Measurements from ENCODE around the gene PLCE1. TPM values are rescaled to one million over a fixed set of nuclear protein-coding genes. Genes with fewer than 3 reads are reported as not detected.

PLCE1 gene
- total and polyA plus RNA-seq, 2 of the 13 experiments (the other 11 are each of a cell fraction or from before 2014, with no cell fraction given), result 0.04 TPM; not detected in 1

DNA sequence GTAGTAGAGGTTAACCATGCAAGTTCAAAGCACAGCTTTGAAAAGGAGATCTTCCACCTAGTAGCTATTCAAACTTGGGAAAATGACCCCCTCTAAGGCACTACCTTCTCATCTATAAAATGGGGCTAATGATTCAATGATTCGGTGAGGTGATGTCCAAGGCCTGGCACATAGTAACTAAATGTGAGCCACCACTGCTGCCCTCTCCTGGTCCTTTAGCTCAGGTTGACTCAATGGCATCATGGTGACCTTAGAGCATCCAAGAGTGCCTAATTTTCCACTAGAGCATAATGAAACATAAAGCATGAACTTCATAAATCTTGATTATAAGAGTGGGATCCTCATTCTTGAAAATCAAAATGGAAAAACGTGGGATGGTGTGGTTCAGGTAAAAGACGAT is 16.3 kb upstream of the PLCE1 start:
- POLR2A ChIA-PET, result no interaction called here
- Histone ChIP-seq H3K9me3 (ENCODE audit: low read length) (no peaks in the 10 kb centered on the region), H3K27me3 (ENCODE audit: control insufficient read depth in 1 of 2, insufficient read depth in 2 of 2, low read length in 2 of 2) (no peaks in the 10 kb centered on the region; a peak in 1 of 5 replicates), H3K36me3 (replicated peaks in 1 of 2; ENCODE audit: control insufficient read depth in 1 of 2, insufficient read depth in 2 of 2, low read length in 2 of 2) (no peaks in the 10 kb centered on the region), H3K4me3 (replicated peaks in 1 of 3; ENCODE audit: insufficient read depth in 1 of 3, low read depth in 2 of 3, low read length in 3 of 3) (no peak overlapping the region), H3K27ac (ENCODE audit: extremely low read length, insufficient read depth, low read length) (no peak overlapping the region), H3K4me2 (ENCODE audit: low read depth, low read length) (no peak overlapping the region), H2AFZ (ENCODE audit: low read length) (no peak overlapping the region), H4K20me1 (ENCODE audit: insufficient read depth, low read length) (no peaks in the 10 kb centered on the region), H3K4me1 (ENCODE audit: insufficient read depth, low read length) (no peaks in the 10 kb centered on the region), H3K9ac (ENCODE audit: insufficient read depth, low read depth, low read length) (no peak overlapping the region), H3K79me2 (ENCODE audit: insufficient read depth, low read length) (no peaks in the 10 kb centered on the region)
- ATAC-seq, result no peak
- no TSS peak for BruUV-seq (replicated peaks)
- no peak for DNase-seq (ENCODE audit: low spot score)
- in situ Hi-C loops (cut with HindIII; ENCODE audit: extremely low pct_ligation_motif_present, low pct_unique_long_range_greater_than_20kb), result no loop called here
- 1% methylated on average over 3 of the region's 3 CpGs for WGBS (ENCODE audit: low lambda C conversion rate)
- CTCF ChIA-PET (ENCODE audit: low intra/inter-chr PET ratio, low total read pairs), result no interaction called here
- FAIRE-seq, result no peak
- TF ChIP-seq SNAPC2 (CRISPR knock-in tag; IDR thresholded peaks at IDR 0.05) (no peak), ZNF546 (CRISPR knock-in tag; conservative IDR thresholded peaks at IDR 0.05) (no peak), NR2C2 (CRISPR knock-in tag; IDR thresholded peaks at IDR 0.05; ENCODE audit: borderline replicate concordance) (no peak), ZNF816 (CRISPR knock-in tag; IDR thresholded peaks at IDR 0.05; ENCODE audit: borderline replicate concordance) (no peak), EHMT2 (IDR thresholded peaks at IDR 0.05; ENCODE audit: borderline replicate concordance, low read depth, low read length) (no peak), ZFP37 (CRISPR knock-in tag; IDR thresholded peaks at IDR 0.05; ENCODE audit: borderline replicate concordance) (no peak), NCOA1 (CRISPR knock-in tag; IDR thresholded peaks at IDR 0.05) (no peak), ONECUT2 (CRISPR knock-in tag; IDR thresholded peaks at IDR 0.05) (no peak), FOXP4 (CRISPR knock-in tag; IDR thresholded peaks at IDR 0.05) (no peak), KDM5B (CRISPR knock-in tag; IDR thresholded peaks at IDR 0.05; ENCODE audit: borderline replicate concordance) (no peak), ARID2 (CRISPR knock-in tag; IDR thresholded peaks at IDR 0.05; ENCODE audit: borderline replicate concordance) (no peak), ZNF563 (CRISPR knock-in tag; IDR thresholded peaks at IDR 0.05) (no peak), ZBTB49 (CRISPR knock-in tag; IDR thresholded peaks at IDR 0.05; ENCODE audit: borderline replicate concordance) (no peak), SMAD9 (CRISPR knock-in tag; IDR thresholded peaks at IDR 0.05) (no peak), DZIP1 (CRISPR knock-in tag; IDR thresholded peaks at IDR 0.05) (no peak), YEATS4 (CRISPR knock-in tag; IDR thresholded peaks at IDR 0.05; ENCODE audit: borderline replicate concordance) (no peak), FOXA3 (CRISPR knock-in tag; IDR thresholded peaks at IDR 0.05) (no peak), KDM4B (CRISPR knock-in tag; IDR thresholded peaks at IDR 0.05) (no peak)
- TF ChIP-seq, protein P1, sequence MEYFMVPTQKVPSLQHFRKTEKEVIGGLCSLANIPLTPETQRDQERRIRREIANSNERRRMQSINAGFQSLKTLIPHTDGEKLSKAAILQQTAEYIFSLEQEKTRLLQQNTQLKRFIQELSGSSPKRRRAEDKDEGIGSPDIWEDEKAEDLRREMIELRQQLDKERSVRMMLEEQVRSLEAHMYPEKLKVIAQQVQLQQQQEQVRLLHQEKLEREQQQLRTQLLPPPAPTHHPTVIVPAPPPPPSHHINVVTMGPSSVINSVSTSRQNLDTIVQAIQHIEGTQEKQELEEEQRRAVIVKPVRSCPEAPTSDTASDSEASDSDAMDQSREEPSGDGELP (IDR thresholded peaks at IDR 0.05; ENCODE audit: borderline replicate concordance, low read depth), result no peak
- intact Hi-C loops (cut with micrococcal nuclease; ENCODE audit: unreplicated experiment), result no loop called here
